ENCODE data around the gene OTUB1.

The OTUB1 gene

GRCh38 chr11:64015510-64015909 lies 29.3 kb downstream of the OTUB1 start:
- TF ChIP-seq CTCF (IDR thresholded peaks at IDR 0.05; ENCODE audit: control extremely low read depth, extremely low read depth, low read depth, missing control alignments): no peak
- ChIA-PET POLR2A (no interaction called here), CTCF (interaction anchor here (0.7 to 5.2 kb wide), 3 partner anchors 9 to 138 kb away, joined by 3 to 35 read pairs (median 3); no protein-coding TSS in a partner anchor)
- DNase-seq (ENCODE audit: extremely low spot score): no peak

GRCh38 chr11:64015935-64016845 lies 30.0 kb downstream of the OTUB1 start:
- no peak for DNase-seq (ENCODE audit: extremely low spot score)
- POLR2A ChIA-PET: no interaction called here
- CTCF ChIA-PET: interaction anchor here (1.1 to 5.2 kb wide), 2 partner anchors 15 to 137 kb away, joined by 3 to 35 read pairs; no protein-coding TSS in a partner anchor
- TF ChIP-seq CTCF (IDR thresholded peaks at IDR 0.05; ENCODE audit: control extremely low read depth, extremely low read depth, low read depth, missing control alignments): no peak

- CTCF ChIA-PET: interaction anchor here (1.5 kb wide), 1 partner anchor 16 kb away, joined by 3 read pairs; no protein-coding TSS in a partner anchor
- no peak for TF ChIP-seq CTCF (IDR thresholded peaks at IDR 0.05; ENCODE audit: control extremely low read depth, extremely low read depth, low read depth, missing control alignments)
- POLR2A ChIA-PET: no interaction called here
- DNase-seq (ENCODE audit: extremely low spot score): no peak
These were observed 31.6 kb downstream of the OTUB1 start for GRCh38 chr11:64017945-64018224.

- ChIA-PET CTCF (interaction anchor here (1.5 kb wide), 1 partner anchor 16 kb away, joined by 3 read pairs; no protein-coding TSS in a partner anchor), POLR2A (no interaction called here)
These were observed 32.1 kb downstream of the OTUB1 start for GRCh38 chr11:64018310-64018709.

GRCh38 chr11:64019106-64020037 lies 33.1 kb downstream of the OTUB1 start:
- CTCF ChIA-PET: interaction anchor here (1.5 to 2.0 kb wide), 3 partner anchors 17 to 133 kb away, joined by 3 to 5 read pairs (median 4); no protein-coding TSS in a partner anchor
- TF ChIP-seq CTCF (IDR thresholded peaks at IDR 0.05; ENCODE audit: control extremely low read depth, extremely low read depth, low read depth, missing control alignments): no peak

More at GRCh38 chr11:64018310-64018709, 32.1 kb downstream of the OTUB1 start:
- no peak for TF ChIP-seq CTCF (IDR thresholded peaks at IDR 0.05; ENCODE audit: control extremely low read depth, extremely low read depth, low read depth, missing control alignments)
- no peak for DNase-seq (ENCODE audit: extremely low spot score)

More at GRCh38 chr11:64019106-64020037, 33.1 kb downstream of the OTUB1 start:
- DNase-seq (ENCODE audit: extremely low spot score): no peak
- POLR2A ChIA-PET: interaction anchor here (0.5 kb wide), 1 partner anchor 1421 kb away, joined by 3 read pairs; no protein-coding TSS in a partner anchor

Measured in GM10248 (cell line).